GM08714 (cell line): ENCODE measurements around the gene MTA3.
"Not testable (repeated sequence)": the region's sequence is repeated elsewhere in the genome, so short reads cannot be mapped to it uniquely, and the experiment has no call there.

Source experiments
- H3K4me3 ChIP-seq: fragments of 200-500 bp; sonication (Bioruptor generic); 2 replicates; pipeline ENCODE4 v1.5.1; 2014; ENCODE audit warnings: mild to moderate bottlenecking, low read length, inconsistent platforms
- ZNF274 ChIP-seq: IDR thresholded peaks from 2 replicates; pipeline ENCODE4 v1.6.1; 2012; ENCODE audit warnings: mild to moderate bottlenecking, low read depth, low read length

MTA3 gene

DNA sequence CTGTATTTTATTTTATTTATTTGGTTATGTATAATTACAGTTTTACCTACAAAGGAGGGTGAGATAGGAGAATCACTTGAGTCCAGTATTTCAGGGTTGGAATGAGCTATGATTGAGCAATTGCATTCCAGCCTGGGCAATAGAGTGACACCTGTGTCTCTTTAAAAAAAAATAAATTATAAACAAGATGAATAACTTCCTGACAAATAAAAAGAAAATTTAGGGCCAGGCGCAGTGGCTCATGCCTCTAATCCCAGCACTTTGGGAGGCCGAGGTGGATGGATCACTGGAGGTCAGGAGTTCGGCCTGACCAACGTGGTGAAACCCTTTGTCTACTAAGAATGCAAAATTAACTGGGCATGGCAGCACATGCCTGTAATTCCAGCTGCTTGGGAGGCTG, 17.3 kb downstream of the MTA3 start:
- no peak overlapping the region for H3K4me3 ChIP-seq
- no peak for TF ChIP-seq ZNF274

DNA sequence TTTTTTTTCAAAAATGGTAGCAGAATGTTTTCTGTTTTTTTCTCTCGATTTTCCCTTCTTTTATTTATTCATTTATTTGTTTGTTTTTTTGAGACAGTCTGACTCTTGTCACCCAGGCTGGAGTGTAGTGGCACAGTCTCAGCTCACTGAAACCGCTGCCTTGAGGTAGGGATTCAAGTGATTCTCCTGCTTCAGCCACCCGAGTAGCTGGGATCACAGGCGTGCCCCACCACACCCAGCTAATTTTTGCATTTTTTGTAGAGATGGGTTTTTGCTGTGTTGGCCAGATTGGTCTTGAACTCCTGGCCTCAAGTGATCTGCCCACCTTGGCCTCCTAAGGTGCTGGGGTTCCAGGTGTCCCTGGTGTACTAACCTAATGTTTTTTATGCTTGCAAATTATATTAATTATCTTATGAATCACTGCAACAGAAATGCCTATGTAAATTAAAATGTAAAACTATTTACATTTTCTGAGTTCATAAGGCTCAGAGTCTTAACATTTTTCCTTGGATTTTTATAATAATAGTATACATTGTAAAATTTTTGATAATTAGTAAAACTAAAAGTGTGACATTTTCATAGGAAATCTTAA, 19.2 kb downstream of the MTA3 start:
- TF ChIP-seq ZNF274: no peak

DNA sequence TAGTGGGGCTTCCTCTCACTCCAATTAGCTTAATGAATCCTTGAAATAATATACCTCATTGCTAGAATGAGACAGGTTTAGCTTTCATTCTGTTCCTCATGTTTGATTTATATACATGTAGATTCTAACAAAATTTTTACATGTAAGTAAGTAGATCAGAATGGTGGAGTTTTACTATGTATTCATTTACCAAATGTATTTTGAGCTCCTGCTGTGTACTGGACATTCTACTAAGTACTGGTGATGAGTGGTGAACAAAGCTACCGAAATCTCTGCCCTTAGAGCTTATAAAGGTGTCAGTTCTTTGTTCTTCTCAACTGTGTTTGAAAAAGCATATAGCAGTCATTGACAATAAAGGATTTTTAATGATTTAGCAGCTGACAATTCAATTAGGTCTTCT, 19.7 kb downstream of the MTA3 start:
- TF ChIP-seq ZNF274: no peak
- H3K4me3 ChIP-seq: no peak overlapping the region

More for the DNA sequence above, 19.2 kb downstream of the MTA3 start:
- no peak overlapping the region for H3K4me3 ChIP-seq

DNA sequence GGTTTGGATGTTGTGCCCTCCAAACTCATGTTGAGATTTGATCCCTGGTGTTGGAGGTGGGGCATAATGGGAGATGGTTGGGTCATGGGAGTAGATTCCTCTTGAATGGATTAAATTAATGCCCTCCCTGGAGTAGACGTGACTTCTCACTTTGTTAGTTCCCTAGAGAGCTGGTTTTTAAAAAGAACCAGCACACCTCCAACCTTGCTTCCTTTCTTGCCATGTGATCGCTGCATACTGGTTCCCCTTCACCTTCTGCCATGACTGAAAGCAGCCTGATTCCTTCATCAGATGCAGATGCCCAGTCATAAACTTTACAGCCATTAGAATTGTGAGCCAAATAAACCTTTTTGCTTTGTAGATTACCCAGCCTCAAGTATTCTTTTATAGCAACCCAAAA, 21.7 kb downstream of the MTA3 start:
- no peak for TF ChIP-seq ZNF274

DNA sequence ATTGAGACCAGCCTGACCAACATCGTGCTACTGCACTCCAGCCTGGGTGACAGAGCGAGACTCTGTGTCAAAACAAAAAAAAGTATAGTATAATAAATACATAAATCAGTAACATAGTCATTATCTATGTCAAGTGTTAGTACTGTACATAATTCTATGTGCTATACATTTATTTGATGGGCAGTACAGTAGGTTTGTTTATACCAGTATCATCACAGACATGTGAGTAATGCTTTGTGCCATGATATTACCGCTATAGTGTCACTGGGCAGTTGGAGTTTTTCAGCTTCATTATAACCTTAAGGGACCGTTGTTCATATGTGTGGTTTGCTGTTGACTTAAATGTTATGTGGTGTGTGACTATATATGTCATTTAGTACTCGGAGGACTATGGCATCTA, 24.9 kb downstream of the MTA3 start:
- H3K4me3 ChIP-seq: no peak overlapping the region
- no peak for TF ChIP-seq ZNF274

More for the DNA sequence above, 21.7 kb downstream of the MTA3 start:
- H3K4me3 ChIP-seq: no peak overlapping the region

DNA sequence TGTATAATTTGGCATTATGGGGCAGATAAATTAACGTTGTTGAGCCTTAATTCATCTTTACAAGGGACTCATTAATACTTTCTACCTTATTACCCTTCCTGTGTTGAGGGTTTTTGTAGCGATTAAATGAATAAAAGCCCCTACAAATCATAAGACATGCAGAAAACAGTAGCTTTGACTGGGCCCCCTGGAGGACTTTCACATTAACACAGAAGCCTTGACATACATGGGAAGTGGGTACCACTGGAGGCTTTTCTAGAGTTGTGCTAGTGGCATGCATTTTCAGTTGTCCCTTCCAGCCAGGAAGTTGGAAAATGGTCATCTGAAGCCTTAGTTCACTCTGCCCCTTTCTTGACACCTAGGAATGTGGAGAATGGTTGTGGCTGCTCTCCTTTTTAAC, 30.2 kb downstream of the MTA3 start:
- no peak for TF ChIP-seq ZNF274
- H3K4me3 ChIP-seq: no peak overlapping the region

DNA sequence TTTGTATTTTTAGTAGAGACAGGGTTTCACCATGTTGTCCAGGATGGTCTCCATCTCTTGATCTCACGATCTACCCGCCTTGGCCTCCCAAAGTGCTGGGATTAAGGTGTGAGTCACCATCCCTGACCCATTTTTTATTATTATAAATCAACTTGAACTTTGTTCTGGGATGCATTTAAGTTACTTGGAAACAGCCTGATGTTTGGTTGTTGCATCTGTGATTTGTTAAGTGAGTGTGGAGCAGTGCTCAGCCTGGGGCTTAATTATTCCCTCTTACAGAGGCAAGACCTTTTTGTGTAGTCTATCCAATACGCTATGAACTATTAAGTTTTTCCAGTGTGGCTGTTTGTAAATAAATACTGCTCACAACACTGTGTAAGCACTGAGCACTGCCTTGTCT, 32.6 kb downstream of the MTA3 start:
- no peak overlapping the region for H3K4me3 ChIP-seq
- no peak for TF ChIP-seq ZNF274

DNA sequence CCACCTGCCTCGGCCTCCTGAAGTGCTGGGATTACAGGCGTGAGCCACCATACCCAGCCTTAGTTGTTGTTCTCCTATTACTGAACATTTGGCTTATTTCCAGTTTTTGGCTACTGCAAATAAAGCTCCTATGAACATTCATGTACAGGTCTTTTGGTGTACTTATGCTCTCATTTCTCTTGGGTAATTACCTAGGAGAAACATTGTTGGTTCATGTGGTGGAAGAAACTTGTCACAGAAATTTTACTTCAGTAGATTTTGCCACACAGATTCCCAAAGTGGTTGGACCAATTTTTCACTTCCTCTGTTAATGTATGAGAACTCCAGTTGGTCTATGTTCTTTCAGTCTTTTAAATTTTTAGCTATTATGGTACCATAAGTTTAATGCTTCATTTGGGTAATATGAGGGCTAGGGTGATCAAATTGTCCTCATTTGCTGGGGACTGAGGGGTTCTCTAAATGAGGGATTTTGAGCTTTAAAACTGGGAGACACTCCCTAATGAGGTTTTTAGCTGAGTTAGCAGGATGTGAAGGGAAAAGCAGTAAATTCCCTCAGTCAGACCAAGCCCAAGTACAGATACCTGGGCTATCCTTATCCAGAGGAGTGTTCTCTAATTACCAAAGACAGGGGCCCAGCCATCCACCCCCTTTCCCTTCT, 33.9 kb downstream of the MTA3 start:
- TF ChIP-seq ZNF274: no peak
- no peak overlapping the region for H3K4me3 ChIP-seq

DNA sequence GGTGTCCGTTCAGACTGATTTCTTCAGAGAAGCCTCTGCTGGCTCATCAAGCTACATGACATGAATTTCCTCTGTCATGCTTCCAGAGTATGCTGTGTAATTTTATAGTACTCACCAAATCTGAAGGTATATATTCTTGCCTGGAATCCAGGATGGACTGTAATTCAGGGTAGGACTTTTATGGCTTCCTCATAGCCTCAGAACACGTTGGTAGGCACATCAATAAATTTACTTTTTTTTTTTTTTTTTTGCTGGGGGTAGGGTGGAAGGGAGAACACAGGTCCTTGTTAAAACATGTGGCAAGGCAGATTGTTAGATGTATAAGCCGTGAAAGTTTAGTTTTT, 34.4 kb downstream of the MTA3 start:
- no peak for TF ChIP-seq ZNF274
- H3K4me3 ChIP-seq: no peak overlapping the region

DNA sequence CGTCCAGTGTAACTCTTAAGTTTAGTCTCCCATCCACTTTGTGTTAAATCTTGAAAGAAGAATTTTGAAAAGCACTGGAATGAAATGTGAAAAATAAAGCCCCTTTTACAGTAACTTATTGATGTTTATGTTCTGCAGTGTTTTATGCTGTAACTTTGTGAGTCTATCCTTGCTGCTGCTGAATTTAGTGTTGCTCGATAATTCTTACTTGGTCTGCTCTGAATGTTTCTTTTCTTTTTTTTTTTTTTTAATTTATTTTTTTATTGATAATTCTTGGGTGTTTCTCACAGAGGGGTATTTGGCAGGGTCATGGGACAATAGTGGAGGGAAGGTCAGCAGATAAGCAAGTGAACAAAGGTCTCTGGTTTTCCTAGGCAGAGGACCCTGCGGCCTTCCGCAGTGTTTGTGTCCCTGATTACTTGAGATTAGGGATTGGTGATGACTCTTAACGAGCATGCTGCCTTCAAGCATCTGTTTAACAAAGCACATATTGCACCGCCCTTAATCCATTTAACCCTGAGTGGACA, 36.0 kb downstream of the MTA3 start:
- H3K4me3 ChIP-seq: not testable (repeated sequence)

DNA sequence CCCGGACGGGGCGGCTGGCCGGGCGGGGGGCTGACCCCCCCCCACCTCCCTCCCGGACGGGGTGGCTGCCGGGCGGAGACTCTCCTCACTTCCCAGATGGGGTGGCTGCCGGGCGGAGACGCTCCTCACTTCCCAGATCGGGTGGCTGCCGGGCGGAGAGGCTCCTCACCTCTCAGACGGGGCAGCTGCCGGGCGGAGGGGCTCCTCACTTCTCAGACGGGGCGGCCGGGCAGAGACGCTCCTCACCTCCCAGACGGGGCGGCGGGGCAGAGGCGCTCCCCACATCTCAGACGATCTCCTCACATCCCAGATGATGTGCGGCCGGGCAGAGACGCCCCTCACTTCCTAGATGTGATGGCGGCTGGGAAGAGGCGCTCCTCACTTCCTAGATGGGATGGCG, 37.7 kb downstream of the MTA3 start:
- not testable (repeated sequence) for H3K4me3 ChIP-seq

DNA sequence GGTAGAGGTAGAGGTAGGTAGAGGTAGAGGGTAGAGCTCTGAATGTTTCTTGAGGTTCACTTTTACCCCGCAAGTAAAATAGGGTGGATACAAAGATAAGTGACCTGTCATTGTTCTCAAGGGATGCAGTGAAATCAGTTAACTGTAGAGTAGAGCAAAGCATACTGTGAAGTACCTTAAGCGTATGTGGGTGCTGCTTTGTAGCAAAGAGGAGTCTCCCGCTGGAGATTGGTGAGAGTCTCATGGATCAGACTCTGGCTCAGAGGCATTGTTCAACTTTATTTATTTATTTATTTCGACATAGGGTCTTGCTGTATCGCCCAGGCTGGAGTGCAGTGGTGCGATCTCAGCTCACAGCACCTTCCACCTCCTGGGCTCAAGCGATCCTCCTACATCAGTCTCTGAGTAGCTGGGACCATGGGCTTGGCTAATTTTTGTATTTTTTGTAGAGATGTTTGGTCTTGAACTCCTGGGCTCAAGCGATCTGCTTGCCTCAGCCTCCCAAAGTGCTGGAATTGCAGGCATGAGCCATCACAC, 38.7 kb downstream of the MTA3 start:
- no peak for TF ChIP-seq ZNF274
- no peak overlapping the region for H3K4me3 ChIP-seq

DNA sequence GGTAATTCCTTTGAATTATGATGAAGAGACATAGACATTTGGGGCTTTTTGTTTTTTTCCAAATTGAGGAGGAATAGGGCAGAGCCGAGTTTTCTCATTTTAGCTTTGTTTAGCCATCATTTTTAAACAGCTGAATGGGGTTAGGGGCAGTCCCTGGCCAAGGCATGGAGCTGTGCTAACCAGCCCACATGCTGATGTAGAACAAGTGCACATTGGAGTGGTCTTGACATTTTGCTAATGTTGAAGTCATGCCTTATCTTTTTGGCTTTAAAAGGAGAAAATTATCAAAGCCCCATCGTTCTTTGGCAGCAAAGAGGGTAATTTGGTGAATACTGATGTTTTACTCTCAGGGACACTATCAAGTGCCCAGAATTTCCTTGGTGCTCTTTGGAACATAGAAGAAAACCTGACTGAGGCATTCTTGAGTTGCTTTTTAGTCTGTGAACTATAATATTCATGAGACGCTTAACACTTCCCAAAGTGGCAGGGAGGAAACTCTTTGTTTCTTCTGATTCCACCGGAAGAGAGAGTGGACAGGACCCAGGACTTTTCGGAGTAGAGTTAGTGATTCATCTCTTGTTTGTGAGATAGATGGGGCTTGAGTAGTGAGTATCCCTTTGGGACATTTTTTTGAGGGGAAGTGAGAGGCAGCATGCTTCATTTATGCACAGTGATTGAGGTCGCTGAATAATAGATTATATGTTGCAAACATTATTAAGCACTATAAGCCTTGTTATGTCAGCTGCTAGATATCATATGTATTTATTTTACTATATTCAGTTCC, 45.0 kb downstream of the MTA3 start:
- no peak for TF ChIP-seq ZNF274
- H3K4me3 ChIP-seq: no peak overlapping the region

DNA sequence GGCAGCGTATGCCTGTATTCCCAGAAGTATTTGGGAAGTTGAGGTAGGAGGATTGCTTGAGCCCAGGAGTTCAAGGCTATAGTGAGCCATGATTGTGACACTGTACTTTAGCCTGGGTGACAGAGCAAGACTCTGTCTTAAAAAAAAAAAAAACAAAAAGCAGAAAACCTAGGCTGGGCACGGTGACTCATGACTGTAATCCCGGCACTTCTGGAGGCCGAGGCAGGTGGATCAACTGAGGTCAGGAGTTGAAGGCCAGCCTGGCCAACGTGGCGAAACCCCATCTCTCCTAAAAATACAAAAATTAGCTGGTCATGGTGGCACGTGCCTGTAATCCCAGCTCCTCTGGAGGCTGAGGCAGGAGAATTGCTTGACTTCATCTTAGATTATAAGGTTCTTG, 46.4 kb downstream of the MTA3 start:
- TF ChIP-seq ZNF274: no peak
- H3K4me3 ChIP-seq: no peak overlapping the region

DNA sequence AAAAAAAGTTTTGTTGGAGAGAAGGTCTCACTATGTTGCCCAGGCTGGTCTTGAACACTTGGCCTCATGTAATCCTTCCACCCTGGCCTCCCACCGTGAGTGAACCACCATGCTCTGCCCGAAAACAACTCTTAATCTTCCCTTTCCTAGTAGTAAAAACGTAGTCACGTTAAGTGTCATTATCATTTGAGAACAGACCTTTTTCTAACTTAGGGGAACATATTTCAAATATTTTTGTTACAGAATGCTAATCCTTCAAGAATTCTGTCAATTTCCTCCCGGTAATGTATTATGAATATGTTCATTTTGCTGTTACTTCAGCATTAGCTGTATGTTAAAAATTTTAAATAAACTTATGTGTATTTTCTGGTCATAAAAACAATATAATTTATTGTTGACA, 49.7 kb downstream of the MTA3 start:
- TF ChIP-seq ZNF274: no peak
- H3K4me3 ChIP-seq: no peak overlapping the region

DNA sequence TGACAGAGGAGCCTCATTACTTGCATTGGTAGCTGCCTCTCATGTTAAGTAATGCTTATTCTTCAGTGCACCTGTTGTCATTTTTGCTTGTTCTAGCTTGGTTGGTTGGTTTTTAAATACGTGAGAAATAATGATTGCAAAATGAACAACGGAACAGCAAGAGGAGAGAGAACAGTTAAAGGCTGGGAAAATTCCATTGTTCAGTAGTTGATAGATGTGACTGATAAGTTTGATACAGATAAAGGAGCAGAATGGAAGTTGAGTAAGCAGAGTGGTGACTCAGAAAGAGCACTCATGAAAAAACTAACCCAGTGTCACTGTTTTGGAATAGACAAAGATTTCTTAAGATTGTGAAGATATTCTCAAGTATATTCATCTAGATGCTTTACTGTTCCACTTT, 50.5 kb downstream of the MTA3 start:
- no peak for TF ChIP-seq ZNF274

DNA sequence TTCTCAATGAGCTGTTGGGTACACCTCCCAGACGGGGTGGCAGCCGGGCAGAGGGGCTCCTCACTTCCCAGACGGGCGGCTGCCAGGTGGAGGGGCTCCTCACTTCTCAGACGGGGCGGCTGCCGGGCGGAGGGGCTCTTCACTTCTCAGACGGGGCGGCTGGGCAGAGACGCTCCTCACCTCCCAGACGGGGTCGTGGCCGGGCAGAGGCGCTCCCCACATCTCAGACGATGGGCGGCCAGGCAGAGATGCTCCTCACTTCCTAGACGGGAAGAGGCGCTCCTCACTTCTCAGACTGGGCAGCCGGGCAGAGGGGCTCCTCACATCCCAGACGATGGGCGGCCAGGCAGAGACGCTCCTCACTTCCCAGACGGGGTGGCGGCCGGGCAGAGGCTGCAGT, 53.2 kb downstream of the MTA3 start:
- H3K4me3 ChIP-seq: not testable (repeated sequence)

More for the DNA sequence above, 50.5 kb downstream of the MTA3 start:
- no peak overlapping the region for H3K4me3 ChIP-seq
